NCI-H1930 (cell line): ENCODE measurements around the gene ASIC2.
A peak's percentile ranks its signal among the peaks of the same experiment; 100 is the strongest.

Experiments
- DNase-seq, 2 experiments: peaks; one replicate each; lab custom pipeline; 2025; lab: John Stamatoyannopoulos, UW

Gene ASIC2

DNA sequence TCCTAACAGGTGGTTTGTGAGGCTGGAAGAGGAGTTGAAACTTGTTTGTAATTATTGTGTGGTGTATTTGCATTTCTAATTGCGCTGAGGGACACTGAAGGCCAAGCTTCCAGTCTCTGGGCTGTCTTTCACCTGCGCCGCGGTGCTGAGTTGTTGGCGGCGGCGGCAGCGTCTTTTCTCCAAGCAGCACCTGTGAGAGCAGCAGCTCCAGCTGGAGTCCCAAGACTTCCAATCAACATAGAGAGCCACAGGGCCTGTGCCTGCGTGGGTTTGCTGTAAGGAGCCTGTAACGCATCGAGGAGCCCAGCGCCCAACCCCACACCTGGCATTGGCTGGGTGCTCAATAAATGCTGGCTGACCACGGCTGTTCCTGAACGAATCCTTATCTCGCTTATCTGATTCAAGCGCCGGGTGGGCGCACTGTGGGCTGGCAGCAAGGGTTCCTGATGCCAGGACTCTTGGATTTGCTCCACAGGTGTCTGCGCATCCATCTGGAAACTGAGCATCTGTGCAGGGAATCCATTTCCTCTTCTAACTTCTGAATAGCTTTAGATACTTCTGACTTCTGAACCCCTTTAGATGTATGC lies 138.1 kb downstream of the ASIC2 start:
- no peak for DNase-seq

DNA sequence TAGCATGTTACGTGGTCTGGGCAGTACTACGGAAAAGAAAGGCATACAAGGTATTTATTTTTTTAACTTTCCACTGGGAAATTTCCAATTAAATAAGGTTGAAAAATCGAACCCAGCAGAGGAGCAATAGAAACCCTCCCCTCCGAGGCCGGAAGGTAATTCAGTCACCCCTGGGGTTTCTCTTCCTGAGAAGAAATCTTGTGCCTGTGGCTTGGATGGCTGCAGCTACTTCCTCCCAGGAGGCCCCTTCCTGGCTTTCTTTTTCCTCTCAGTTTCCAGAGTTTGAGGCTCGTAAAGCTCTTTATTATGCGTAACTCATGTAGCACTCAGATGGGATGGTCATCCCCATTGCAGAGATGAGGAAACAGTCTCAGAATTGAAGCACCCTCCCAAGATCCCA lies 140.3 kb downstream of the ASIC2 start:
- no peak for DNase-seq

DNA sequence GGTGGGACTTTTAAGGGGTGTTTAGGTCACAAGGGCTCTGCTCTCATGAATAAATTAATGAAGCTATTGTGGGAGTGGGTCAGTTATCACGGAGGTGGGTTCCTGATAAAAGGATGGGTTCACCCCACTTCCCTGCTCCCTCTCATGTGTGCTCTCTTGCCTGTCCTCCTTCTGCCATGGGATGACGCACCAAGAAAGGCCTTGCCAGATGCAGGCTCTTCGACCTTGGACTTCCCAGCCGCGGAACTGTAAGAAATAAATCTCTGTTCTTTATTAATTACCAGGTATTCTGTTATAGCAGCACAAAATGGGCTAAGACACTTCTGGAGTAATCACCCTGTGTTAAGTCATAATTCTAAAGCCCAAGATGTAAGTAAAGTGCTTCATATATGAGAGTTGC lies 141.5 kb downstream of the ASIC2 start:
- no peak for DNase-seq

DNA sequence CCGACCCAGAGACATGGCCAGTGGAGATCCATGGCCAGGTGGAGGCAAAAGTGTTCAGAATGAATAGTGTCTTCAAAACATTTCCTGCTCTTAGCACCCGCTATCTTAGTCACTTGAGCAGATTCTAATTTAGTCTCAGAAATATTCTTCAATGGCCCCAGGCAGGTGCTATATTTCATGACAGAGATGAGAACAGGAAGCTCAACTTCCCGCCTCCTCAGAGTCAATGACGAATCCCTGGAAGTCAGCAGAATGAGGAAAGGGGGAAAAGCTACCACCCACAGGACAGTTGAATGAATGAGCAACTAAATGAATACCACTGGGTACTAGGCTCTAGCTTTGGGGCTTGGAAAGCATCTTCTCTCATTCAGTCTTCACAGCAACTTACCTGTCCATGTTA lies 147.2 kb downstream of the ASIC2 start:
- no peak for DNase-seq

DNA sequence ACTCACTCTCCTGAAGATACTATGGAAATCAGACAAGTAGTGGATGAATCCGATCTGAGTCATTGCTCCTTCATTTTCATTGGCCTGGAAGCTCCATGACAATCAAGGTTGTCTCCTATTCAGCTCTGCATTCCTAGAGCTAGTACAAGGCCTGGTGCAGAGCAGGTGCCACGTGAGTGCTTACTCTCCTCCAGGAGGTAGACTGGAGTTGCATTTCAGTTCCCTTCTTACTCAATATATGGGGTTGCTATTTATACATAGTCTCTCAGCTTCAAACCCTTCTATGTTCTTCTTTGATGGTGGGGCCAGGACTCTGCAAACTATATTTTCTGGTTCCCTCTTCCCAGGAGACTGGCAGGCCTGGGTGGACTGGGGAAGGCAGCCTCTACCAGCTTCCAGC lies 148.3 kb downstream of the ASIC2 start:
- no peak for DNase-seq

DNA sequence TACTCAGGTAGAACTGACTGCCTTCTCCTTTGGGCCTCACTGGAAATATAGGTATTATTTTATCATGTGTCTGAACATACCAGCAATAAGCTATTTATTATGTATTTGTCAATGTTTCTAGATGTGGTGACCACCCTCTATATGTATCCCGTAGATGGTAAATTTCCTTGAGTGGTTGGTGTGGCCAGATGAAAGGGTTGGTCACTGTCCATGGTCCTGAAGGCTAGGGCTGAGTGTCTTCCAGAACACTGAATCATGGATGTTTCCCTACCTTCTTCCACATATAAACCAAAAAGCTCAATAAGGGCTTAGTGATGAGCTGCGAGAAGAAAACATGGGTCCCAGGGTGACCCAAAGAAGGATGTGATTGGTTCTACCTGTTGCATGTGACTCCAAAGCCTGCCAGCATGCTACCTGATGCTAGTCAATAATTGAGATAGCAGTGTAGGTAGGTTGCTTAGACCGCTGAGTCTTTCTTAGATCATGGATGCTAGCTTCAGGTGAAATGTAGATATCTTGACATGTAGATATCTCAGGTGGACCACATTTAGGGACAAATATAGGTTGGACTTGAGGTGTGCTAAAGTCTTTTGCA lies 150.3 kb downstream of the ASIC2 start:
- no peak for DNase-seq

DNA sequence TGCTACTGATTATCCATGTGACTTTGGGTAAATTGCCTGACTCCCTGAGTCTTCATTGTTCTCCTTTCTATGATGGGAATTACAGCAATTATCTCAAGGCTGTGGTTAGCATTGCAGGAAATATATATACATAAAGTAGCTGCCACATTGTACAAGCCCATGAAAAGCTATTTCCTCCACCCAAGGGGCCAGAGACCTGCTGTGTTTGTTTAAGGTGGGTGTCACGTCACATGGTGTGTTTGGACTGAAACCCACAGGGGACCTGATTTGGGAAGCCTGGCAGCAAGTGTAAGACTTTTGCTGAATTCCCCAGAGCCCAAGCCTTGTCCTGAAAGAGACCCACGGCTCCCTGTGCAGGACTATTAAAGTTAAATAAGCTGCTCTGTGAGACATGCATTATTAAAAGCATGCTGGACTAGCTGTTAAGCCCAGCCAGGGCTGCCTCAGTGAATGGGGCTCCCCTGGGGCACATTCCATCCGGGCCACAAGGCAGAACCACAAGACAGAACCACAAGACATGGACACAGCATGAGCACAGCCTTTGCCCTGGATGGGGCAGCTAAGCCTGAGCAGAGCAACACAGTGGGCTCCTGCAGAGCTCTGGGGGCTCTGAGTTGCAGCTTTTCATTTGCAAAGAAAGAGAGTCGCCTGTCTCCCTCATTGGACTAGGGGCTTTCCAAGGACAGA lies 152.5 kb downstream of the ASIC2 start:
- DNase-seq, result peak in 1 of 2 experiments; percentile 15

DNA sequence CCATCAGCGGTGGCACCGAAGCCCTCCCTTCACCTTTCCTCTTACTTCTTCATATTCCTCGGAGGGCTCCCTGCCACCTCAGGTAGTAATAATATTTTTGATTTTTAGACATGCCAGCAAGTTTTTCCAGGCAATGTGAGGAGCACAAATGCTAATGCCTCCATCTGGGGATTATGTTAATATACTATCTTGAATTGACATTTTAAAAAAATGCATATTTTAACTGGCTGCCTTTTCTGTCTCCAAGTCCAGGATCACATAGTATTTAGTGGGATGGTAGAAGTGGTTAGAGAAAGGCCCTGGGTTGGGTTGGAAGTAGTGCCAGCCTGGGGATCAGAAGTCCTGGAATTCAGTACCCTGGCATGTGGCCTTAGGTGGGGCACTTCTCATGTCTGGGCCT lies 154.5 kb downstream of the ASIC2 start:
- DNase-seq, result no peak

DNA sequence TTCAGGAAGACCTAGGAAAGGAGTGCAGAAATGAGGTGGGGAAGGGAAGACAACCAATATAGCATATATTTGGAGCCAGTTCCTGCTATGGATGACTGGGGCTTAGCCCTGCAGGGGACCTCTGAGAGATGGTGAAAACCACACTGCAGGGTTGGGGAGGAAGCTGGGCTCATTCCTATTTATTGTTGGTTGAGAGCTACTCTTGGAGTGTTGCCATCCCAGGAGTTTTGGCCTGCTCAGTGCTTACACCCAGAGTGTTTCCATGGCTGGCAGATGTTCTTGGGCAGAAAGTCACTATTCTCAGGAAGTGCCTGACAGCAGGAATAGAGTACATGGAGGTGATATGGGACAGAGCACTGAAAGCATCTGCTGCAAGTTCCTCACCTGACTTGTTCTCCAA lies 155.7 kb downstream of the ASIC2 start:
- no peak for DNase-seq

DNA sequence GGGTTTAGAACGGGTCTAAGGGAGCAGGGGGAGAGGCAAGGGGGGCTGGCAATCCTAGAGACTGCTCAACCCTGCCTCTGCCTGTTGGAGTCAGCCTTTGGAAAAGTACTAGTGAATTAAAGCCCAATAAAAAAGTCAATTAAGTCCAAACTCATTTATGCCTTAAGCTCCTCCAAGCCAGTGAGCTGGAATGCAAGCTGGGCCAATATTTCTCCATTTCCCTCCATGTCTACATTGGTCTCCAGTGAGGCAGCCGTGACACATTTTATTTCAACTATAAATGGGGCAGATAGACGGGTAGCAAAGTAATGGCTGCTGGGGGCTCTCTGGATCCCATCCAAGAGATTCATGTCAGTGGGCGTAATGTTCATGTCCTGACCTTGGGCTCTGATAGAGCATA lies 157.4 kb downstream of the ASIC2 start:
- DNase-seq, result no peak

DNA sequence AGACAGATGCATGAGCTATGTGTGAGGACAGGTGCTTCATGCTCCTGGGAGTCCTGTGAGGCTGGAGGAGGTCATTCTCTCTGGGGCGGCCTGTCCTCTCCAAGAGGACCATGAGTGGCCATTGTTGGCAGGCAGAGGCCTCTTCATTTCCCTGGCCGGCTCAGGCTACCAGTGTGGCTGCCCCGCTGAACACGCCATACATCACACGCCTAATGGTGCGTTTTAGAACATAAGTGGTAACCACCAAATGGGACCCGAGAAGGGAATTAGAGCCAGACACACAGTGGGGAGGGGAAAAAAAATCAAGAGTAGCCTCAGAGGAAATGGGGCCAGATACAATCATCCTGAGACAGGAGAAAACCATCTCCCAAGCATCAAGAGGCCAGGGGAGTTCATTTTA lies 161.5 kb downstream of the ASIC2 start:
- no peak for DNase-seq

DNA sequence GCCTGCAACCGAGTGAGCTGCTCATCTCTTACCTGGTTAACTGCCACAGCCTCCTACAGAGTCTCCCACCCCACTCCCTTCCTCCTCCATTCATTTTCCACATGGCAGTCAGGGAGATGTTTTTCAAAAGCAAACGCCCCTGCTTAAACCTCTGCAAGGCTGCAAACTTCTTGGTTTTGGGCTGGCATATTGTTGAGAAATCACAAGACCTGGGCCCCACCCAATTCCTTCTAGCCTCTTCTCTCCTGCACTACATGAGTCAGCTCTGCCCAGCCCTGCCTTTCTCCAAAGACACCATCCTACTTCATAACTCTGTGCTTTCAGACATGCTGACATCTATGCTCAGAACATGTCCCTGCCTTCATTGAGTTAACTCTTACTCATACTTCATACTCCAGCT lies 165.4 kb downstream of the ASIC2 start:
- no peak for DNase-seq

DNA sequence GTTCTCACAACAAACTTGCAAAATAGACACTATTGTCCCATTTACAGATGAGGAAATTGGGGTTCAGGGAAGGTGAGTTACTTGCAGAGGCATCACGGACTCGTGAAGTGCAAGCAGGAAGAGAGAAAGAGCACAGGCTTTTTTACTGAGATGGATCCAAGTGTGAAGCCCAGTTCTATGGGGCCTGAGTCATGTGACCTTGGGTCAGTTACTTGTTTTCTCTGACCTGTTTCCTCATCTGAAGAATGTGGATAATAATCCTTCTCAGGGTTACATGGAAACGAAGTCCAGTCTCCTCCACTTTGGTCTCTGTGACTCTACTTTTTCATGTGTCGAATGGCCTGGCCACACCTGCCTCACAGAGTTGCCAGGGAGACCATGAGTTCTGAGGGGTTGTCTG lies 167.0 kb downstream of the ASIC2 start:
- DNase-seq, result no peak

DNA sequence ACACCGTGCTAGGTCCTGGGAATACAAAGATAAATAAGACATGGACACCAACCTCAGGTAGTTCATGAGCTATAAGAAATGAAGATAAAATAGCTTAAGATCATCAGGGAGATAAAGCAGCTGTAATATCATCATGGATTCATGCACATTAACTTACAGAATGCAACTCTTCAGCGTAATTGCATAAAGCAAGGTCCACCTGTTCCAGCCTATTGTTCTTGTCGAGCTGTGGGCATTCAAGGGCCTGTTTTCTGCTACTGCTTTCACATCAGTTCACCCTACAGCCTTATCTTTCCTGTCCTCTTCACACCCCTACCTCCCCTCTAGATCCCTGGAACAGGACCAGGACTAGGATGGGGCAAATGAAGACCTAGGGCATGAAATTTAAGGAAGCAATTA lies 167.5 kb downstream of the ASIC2 start:
- DNase-seq, result no peak

DNA sequence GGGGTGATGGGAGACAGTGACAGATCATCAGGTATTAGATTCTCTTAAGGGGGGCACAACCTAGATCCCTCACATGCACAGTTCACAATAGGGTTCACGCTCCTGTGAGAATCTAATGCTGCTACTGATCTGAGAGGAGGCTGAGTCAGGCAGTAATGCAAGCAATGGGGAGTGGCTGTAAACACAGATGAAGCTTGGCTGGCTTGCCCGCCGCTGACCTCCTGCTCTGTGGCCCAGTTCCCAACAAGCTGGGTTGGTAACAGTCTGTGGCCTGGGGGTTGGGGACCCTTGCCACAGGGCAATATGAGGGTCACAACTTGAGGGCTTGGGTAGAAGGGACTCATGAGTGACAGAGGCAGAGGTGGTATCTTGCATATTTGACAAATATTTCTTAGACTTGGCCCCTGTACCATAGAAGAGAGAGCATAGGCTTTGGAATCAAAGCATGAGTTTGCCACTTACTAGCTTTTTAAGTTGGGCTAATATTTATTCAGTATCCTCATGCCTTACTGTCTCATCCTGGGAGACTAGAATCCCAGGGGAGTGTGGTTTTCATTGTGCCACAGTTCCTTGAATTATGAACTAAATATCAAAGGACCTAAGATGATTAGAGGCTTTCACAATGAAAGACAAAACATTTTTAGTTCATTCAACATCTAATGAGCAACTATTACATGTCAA lies 168.1 kb downstream of the ASIC2 start:
- peak in 1 of 2 experiments; percentile 21 for DNase-seq

DNA sequence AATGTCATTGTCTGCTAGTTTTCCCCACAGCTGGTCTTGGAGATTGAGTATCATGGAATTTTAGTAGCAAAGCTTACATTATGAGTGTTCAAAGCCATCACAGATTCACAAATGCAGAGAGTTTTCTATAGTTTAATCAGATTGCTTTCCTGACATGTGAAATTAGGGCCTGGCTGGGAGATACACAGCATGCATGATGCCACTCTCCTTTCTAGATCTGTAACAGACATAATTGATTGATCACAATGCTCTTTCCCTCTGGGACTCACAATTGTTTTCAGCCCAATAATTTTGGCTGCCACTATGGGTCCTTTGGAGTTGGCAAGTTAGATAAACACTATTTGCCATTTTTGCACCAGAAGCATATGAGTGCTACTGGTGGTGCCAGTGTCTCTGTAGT lies 168.9 kb downstream of the ASIC2 start:
- no peak for DNase-seq

DNA sequence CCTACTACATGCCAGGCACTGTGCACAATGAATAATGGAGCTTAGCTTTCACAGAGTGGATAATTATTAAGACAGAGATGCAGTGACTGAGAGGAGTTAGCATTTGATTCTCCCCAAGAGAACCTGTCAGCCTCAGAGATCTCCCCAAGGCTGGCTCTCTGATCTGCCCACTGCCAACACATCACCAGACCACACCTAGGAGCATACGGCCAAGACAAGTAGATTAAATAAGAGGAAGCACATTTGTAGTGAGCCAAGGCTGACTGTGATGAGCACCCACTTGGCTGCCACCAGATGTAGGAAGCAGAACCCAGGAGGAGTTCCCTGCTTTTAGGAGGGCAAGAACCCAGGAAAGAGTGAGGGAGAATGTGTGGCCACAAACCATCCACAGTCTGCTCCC lies 171.3 kb downstream of the ASIC2 start:
- no peak for DNase-seq

DNA sequence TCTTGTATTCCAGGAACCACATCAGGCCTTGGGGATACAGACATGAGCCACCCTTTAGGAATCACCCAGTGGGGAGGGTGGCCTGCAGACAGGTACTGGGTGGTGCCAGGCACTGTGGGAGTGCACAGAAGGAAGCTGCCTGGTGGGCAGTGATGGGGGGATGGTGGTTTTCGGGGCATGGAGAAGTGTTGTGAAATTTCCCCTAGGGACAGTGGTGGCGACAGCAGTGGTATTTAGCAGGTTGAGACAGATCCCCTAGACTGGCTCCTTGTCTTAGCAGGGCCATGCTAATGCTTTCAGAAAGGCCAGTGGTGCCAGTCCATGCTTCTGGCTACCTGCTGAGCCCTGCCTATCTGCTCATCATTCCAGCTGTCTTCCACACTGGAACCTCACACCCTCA lies 171.8 kb downstream of the ASIC2 start:
- DNase-seq, result no peak

DNA sequence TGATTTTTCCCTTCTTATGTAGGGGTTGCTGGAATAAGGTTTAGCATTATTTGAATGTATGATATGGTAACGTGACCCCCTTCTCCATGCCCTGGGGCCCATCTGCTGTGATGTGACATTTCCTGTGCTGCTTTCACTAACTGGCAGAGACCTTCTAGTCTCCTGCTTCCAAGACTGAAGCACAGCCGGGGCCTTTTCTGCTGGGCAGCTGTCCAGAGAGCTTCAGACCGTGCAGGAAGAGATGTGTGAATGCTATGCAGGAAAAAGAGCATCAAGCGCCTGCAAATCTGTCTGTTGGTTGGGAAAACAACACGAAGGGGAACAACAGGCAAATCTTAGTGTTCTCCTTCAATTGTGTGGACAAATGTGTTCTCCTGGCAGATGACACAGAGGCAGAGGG lies 173.0 kb downstream of the ASIC2 start:
- DNase-seq, result no peak

DNA sequence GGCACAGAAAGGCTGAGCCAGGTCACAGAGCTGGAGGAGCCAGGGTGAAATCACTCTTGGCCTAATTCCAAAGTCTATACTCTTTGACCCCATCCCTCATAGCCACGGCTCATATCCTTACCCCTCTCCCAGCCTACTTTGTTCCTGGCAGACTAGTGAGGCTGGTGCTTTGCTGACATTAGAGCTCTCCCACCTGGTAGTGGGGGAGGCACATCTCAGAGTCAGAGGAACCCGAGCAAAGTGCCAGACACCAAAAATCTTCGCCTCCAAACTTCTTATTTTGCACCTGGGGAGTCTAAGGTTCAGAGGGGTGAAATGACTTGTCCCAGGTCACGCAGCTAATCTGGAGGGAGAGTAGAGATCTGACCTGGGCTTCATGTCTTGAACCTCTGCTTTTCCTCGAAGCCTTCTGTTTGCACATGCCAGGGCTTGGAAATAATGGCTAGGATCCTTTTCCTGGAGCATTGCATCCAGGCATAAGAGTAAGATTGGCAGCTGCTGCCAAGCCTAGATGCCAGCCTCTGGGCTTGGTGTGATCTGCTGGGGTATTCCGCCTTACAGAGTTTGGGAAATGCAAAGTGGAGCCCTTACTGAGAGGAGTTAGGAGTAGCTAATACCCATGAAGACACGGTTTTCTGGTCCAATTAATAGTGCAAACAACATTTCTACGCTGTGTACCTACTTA lies 174.6 kb downstream of the ASIC2 start:
- no peak for DNase-seq

DNA sequence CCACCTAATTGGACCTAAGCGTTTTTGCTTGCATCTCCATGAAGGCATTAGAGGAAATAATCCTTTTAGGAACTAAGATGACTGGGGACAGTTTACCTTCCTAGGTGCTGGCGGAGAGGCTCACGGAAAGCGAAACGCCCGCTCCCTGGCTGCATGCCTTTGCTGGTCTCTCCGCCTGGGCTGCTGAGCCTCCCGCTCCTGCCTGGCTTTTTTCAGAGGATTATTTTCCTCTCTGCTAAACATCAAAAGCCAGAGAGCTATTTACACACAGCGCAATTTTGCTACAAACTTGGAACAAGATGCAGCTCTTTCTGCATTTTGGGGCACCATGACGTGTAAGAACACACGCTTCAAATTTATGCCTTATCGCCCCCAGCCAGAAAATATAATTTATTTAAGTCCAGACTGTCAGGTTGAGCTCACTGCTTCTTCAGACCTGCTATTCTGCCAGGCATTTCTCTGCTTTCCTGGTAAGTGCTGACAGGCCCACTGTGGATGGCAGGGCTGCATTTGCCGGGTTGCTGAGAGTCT lies 177.0 kb downstream of the ASIC2 start:
- DNase-seq, result no peak

DNA sequence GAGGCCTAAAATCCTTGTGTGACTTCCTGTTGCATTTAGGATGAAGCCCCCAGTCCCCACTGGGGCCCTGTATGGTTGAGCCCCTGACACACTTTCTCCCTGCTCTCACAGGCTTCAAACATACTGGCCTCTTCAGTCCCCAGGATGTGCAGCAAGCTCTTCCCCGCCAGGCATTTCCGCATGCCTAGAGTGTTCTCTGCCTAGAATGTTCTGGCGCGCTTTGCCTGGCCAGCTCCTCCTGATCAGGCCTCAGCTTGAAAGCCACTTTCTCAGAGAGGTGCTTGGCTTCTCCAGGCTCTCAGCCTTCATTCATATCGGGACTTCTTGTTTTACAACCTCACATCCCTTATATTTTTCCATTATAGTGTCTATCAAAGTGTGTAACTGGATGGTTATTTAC lies 177.7 kb downstream of the ASIC2 start:
- no peak for DNase-seq
